NCI-H2081 treated with DMSO at 0.1 percent for 48 hours (cell line): ENCODE results near the gene PHF10.

ENCODE experiments used
- DNase-seq: peaks from one replicate; lab custom pipeline; 2025; lab: John Stamatoyannopoulos, UW

PHF10 gene

GRCh38 chr6:169677096-169677495 is 47.2 kb downstream of the PHF10 start:
- no peak for DNase-seq

GRCh38 chr6:169675011-169675410 is 49.3 kb downstream of the PHF10 start:
- DNase-seq, result no peak

GRCh38 chr6:169671563-169671962 is 52.7 kb downstream of the PHF10 start:
- DNase-seq, result no peak

- DNase-seq, result no peak
Measured at GRCh38 chr6:169669889-169670288, 54.4 kb downstream of the PHF10 start.

- no peak for DNase-seq
Measured at GRCh38 chr6:169669147-169669546, 55.2 kb downstream of the PHF10 start.

- no peak for DNase-seq
Measured at GRCh38 chr6:169668203-169668847, 56.0 kb downstream of the PHF10 start.

- DNase-seq, result no peak
Measured at GRCh38 chr6:169667716-169668115, 56.6 kb downstream of the PHF10 start.

GRCh38 chr6:169666441-169666840 is 57.9 kb downstream of the PHF10 start:
- DNase-seq, result no peak

- DNase-seq, result no peak
Measured at GRCh38 chr6:169665289-169665688, 59.0 kb downstream of the PHF10 start.

GRCh38 chr6:169664227-169664626 is 60.1 kb downstream of the PHF10 start:
- no peak for DNase-seq

GRCh38 chr6:169663468-169663867 is 60.8 kb downstream of the PHF10 start:
- DNase-seq, result no peak

- no peak for DNase-seq
Measured at GRCh38 chr6:169661391-169661756, 62.9 kb downstream of the PHF10 start.

- DNase-seq, result no peak
Measured at GRCh38 chr6:169660751-169661390, 63.4 kb downstream of the PHF10 start.

- no peak for DNase-seq
Measured at GRCh38 chr6:169659820-169660610, 64.3 kb downstream of the PHF10 start.

- DNase-seq, result no peak
Measured at GRCh38 chr6:169657284-169657610, 67.1 kb downstream of the PHF10 start.

GRCh38 chr6:169656546-169657283 is 67.6 kb downstream of the PHF10 start:
- DNase-seq, result no peak

- DNase-seq, result no peak
Measured at GRCh38 chr6:169654598-169655391, 69.5 kb downstream of the PHF10 start.
